Liver (tissue), 9 donors: ENCODE results near the gene NOS3. TPM values are rescaled to one million over a fixed set of nuclear protein-coding genes. Genes with fewer than 3 reads are reported as not detected.

Experiments
- DNase-seq: peaks from one replicate; pipeline ENCODE4 v3.0.0-alpha.2; 2017; ENCODE audit warnings: low spot score
- H3K27ac ChIP-seq, 2 donors: one replicate each; pipeline ENCODE4 v1.7.0; 2013; ENCODE audit warnings: inconsistent platforms in 2 of 2, low read length in 2 of 2, control low read depth in 1 of 2, low read depth in 1 of 2, mild to moderate bottlenecking in 1 of 2
- H3K27me3 ChIP-seq, 4 donors: one replicate each; pipeline versions ENCODE4 v1.6.1 to v1.7.0; 2013; ENCODE audit warnings: low read length in 3 of 4, inconsistent platforms in 1 of 4, mild to moderate bottlenecking in 1 of 4, moderate library complexity in 1 of 4; ENCODE audit not compliant: control insufficient read depth in 4 of 4, insufficient read depth in 4 of 4
- H3K36me3 ChIP-seq, 4 donors: one replicate each; pipeline versions ENCODE4 v1.6.1 to v1.7.0; 2013; ENCODE audit warnings: low read length in 3 of 4, mild to moderate bottlenecking in 3 of 4, low read depth in 1 of 4, moderate library complexity in 1 of 4; ENCODE audit not compliant: control insufficient read depth in 4 of 4, insufficient read depth in 3 of 4
- H3K4me1 ChIP-seq, 4 donors: one replicate each; pipeline versions ENCODE4 v1.6.1 to v1.7.0; 2013; ENCODE audit warnings: low read length in 3 of 4, mild to moderate bottlenecking in 3 of 4, moderate library complexity in 1 of 4; ENCODE audit not compliant: control insufficient read depth in 4 of 4, insufficient read depth in 4 of 4
- H3K4me3 ChIP-seq, 3 donors: one replicate each; pipeline versions ENCODE4 v1.6.1 to v1.7.0; 2013; ENCODE audit warnings: low read length in 3 of 3, control low read depth in 1 of 3, low read depth in 1 of 3, mild to moderate bottlenecking in 1 of 3
- H3K9ac ChIP-seq, 2 donors: one replicate each; pipeline ENCODE4 v1.7.0; 2013; ENCODE audit warnings: low read length in 2 of 2, mild to moderate bottlenecking in 2 of 2, moderate library complexity in 2 of 2, control low read depth in 1 of 2, low read depth in 1 of 2
- H3K9me3 ChIP-seq, 4 donors: one replicate each; pipeline versions ENCODE4 v1.6.1 to v1.7.0; 2013; ENCODE audit warnings: low read length in 3 of 4; ENCODE audit not compliant: control insufficient read depth in 4 of 4
- EGR1 ChIP-seq, 2 donors: IDR thresholded peaks; 2 replicates each; pipeline ENCODE4 v1.6.1; 2016 to 2018; ENCODE audit warnings: antibody characterized with exemption in 2 of 2, low read depth in 2 of 2
- FOXA1 ChIP-seq: IDR thresholded peaks from 2 replicates; pipeline ENCODE4 v1.6.1; 2016; ENCODE audit warnings: antibody characterized with exemption
- FOXA2 ChIP-seq: IDR thresholded peaks from 2 replicates; pipeline ENCODE4 v1.6.1; 2016; ENCODE audit warnings: antibody characterized with exemption
- HNF4A ChIP-seq, 2 donors: conservative IDR thresholded peaks; 2 replicates each; pipeline ENCODE4 v1.6.1; 2016; ENCODE audit warnings: antibody characterized with exemption in 2 of 2, mild to moderate bottlenecking in 2 of 2
- JUND ChIP-seq, 2 donors: IDR thresholded peaks; 2 replicates each; pipeline ENCODE4 v1.6.1; 2016; ENCODE audit warnings: antibody characterized with exemption in 2 of 2
- RAD21 ChIP-seq, 2 donors: IDR thresholded peaks; 2 replicates each; pipeline ENCODE4 v1.6.1; 2016; ENCODE audit warnings: antibody characterized with exemption in 2 of 2, mild to moderate bottlenecking in 2 of 2
- RXRA ChIP-seq, 2 donors: IDR thresholded peaks; 2 replicates each; pipeline ENCODE4 v1.6.1; 2017 to 2018; ENCODE audit warnings: antibody characterized with exemption in 2 of 2, mild to moderate bottlenecking in 1 of 2
- SP1 ChIP-seq: IDR thresholded peaks from 2 replicates; pipeline ENCODE4 v1.6.1; 2018; ENCODE audit warnings: antibody characterized with exemption, mild to moderate bottlenecking
- TAF1 ChIP-seq: conservative IDR thresholded peaks from 2 replicates; pipeline ENCODE4 v1.6.1; 2016; ENCODE audit warnings: antibody characterized with exemption, mild to moderate bottlenecking
- YY1 ChIP-seq: IDR thresholded peaks from 2 replicates; pipeline ENCODE4 v1.6.1; 2016; ENCODE audit warnings: antibody characterized with exemption, mild to moderate bottlenecking
- WGBS: extraction: QIAGEN DNeasy Blood & Tissue Kit; methylation state at CpG from one replicate; pipeline ENCODE4 v1.1.7; 2013; 5-methylcytosine and 5-hydroxymethylcytosine counted together
- polyA plus RNA-seq, 2 donors: library from polyadenylated mRNA; stranded (reverse) in 1 of 2; unstranded in 1 of 2; fragments of 200-250 nt in 1 of 2; fragments of >200 nt in 1 of 2; fragmentation: Nextera tagmentation in 1 of 2; extraction: Ambion mirVana in 1 of 2; gene quantifications; one replicate each; pipeline versions ENCODE4 v1.2.1 to v1.2.3, GENCODE V29; 2013 to 2015
- total RNA-seq, 2 donors: library from RNA; depleted of rRNA; stranded (reverse); fragments of >200 nt; gene quantifications; one replicate each; pipeline ENCODE4 v1.2.3, GENCODE V29; 2014
- TF ChIP-seq, protein P1 (sequence below): IDR thresholded peaks from 2 replicates; pipeline ENCODE4 v1.6.1; 2016; ENCODE audit warnings: antibody characterized with exemption
- TF ChIP-seq, protein P2 (sequence below): IDR thresholded peaks from 2 replicates; pipeline ENCODE4 v1.6.1; 2016; ENCODE audit warnings: antibody characterized with exemption
- donor health status: healthy.
- donor health status: healthy.
- donor health status: healthy.
- donor health status: healthy.
- donor health status: healthy.

NOS3 gene
- total and polyA plus RNA-seq, 4 donors, result 1.6 to 6.1 (median 5.1) TPM

DNA sequence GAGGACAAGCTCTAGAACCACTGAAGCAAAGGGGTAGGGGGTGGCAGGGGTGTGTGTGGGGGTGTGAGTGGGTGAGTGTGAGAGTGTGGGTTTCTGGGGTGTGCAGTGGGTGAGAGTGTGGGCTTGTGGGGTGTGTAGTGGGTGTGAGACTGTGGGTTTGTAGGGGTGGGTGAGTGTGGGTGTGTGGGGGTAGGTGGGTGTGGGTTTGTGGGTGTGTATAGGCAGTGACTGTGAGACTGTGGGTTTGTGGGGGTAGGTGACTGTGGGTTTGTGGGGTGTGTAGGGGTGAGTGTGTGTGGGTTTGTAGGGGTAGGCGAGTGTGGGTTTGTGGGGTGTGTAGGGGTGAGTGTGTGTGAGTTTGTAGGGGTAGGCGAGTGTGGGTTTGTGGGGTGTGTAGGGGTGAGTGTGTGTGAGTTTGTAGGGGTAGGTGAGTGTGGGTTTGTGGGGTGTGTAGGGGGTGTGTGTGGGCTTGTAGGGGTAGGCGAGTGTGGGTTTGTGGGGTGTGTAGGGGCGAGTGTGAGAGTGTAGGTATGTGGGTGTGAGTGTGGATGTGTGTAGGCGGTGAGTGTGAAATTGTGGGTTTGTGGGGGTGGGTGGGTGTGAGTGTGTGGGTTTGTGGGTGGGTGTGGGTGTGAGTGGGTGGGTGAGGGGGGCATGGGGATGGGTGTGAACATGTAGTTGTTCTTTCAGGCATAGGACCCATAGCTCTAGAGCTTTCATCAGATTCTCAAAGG lies 8.8 kb downstream of the NOS3 start:
- 86% methylated on average over 5 of the region's 5 CpGs for WGBS
- TF ChIP-seq HNF4A (conservative IDR thresholded peaks at IDR 0.05) (no peak), TAF1 (no peak), SP1 (no peak), FOXA2 (no peak), FOXA1 (no peak), EGR1 (IDR thresholded peaks at IDR 0.05; ENCODE audit: low read depth in 2 of 2) (no peak)
- TF ChIP-seq, protein P1, sequence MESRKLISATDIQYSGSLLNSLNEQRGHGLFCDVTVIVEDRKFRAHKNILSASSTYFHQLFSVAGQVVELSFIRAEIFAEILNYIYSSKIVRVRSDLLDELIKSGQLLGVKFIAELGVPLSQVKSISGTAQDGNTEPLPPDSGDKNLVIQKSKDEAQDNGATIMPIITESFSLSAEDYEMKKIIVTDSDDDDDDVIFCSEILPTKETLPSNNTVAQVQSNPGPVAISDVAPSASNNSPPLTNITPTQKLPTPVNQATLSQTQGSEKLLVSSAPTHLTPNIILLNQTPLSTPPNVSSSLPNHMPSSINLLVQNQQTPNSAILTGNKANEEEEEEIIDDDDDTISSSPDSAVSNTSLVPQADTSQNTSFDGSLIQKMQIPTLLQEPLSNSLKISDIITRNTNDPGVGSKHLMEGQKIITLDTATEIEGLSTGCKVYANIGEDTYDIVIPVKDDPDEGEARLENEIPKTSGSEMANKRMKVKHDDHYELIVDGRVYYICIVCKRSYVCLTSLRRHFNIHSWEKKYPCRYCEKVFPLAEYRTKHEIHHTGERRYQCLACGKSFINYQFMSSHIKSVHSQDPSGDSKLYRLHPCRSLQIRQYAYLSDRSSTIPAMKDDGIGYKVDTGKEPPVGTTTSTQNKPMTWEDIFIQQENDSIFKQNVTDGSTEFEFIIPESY, result no peak
- no peak overlapping the region for H3K4me3 ChIP-seq
- H3K27ac ChIP-seq, result no peak overlapping the region
- no peaks in the 10 kb centered on the region for H3K9me3 ChIP-seq
- H3K27me3 ChIP-seq, result no peaks in the 10 kb centered on the region
- H3K9ac ChIP-seq, result no peak overlapping the region
- no peaks in the 10 kb centered on the region for H3K4me1 ChIP-seq
- no peak for DNase-seq
- no peaks in the 10 kb centered on the region for H3K36me3 ChIP-seq

DNA sequence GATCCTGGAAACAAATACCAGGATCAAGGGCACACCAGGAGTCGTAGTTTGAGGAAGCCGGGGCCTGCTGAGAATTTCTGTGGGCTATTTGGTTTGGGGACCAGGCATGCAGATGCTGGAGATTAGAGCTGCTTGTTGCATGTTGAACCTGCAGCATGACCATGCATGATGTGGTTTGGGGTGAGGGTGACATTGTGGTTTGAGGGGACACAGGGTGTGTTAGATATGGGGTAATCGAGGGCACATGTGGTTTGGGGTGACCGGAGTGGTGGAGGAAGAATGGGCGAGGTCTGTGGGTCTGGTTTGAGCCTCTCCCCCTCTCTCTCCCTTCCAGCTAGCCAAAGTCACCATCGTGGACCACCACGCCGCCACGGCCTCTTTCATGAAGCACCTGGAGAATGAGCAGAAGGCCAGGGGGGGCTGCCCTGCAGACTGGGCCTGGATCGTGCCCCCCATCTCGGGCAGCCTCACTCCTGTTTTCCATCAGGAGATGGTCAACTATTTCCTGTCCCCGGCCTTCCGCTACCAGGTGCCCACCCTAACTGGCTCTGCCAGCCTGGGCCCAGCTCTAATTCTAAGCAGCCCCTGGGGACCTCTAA lies 10.2 kb downstream of the NOS3 start:
- H3K36me3 ChIP-seq, result no peaks in the 10 kb centered on the region

DNA sequence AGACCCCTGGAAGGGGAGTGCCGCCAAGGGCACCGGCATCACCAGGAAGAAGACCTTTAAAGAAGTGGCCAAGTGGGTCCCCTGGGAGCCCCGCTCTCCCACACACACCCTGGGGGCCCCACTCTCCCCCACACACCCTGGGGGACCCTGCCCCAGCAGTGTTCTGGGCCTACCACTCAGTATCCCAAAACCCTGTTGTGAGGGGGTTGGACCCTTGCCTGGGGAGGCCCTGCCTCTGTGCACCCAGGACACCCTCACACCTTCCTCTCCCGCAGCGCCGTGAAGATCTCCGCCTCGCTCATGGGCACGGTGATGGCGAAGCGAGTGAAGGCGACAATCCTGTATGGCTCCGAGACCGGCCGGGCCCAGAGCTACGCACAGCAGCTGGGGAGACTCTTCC lies 10.7 kb downstream of the NOS3 start:
- DNase-seq, result no peak
- no peaks in the 10 kb centered on the region for H3K27me3 ChIP-seq
- no peaks in the 10 kb centered on the region for H3K4me1 ChIP-seq
- no peaks in the 10 kb centered on the region for H3K36me3 ChIP-seq
- WGBS, result 97% methylated on average over 16 of the region's 16 CpGs
- no peak overlapping the region for H3K9ac ChIP-seq
- no peak for TF ChIP-seq JUND (IDR thresholded peaks at IDR 0.05)
- no peak overlapping the region for H3K27ac ChIP-seq
- H3K4me3 ChIP-seq, result no peak overlapping the region
- no peaks in the 10 kb centered on the region for H3K9me3 ChIP-seq

More for the DNA sequence above, 10.2 kb downstream of the NOS3 start:
- H3K27me3 ChIP-seq, result no peaks in the 10 kb centered on the region
- no peak for TF ChIP-seq YY1
- TF ChIP-seq FOXA2, result no peak
- no peak for TF ChIP-seq RXRA (IDR thresholded peaks at IDR 0.05)
- TF ChIP-seq, protein P2, sequence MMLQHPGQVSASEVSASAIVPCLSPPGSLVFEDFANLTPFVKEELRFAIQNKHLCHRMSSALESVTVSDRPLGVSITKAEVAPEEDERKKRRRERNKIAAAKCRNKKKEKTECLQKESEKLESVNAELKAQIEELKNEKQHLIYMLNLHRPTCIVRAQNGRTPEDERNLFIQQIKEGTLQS, result no peak
- TF ChIP-seq HNF4A (conservative IDR thresholded peaks at IDR 0.05), result no peak
- H3K4me1 ChIP-seq, result no peaks in the 10 kb centered on the region
- WGBS, result 89% methylated on average over 13 of the region's 13 CpGs
- no peak overlapping the region for H3K9ac ChIP-seq
- H3K27ac ChIP-seq, result no peak overlapping the region
- H3K4me3 ChIP-seq, result no peak overlapping the region
- DNase-seq, result no peak
- H3K9me3 ChIP-seq, result no peaks in the 10 kb centered on the region

DNA sequence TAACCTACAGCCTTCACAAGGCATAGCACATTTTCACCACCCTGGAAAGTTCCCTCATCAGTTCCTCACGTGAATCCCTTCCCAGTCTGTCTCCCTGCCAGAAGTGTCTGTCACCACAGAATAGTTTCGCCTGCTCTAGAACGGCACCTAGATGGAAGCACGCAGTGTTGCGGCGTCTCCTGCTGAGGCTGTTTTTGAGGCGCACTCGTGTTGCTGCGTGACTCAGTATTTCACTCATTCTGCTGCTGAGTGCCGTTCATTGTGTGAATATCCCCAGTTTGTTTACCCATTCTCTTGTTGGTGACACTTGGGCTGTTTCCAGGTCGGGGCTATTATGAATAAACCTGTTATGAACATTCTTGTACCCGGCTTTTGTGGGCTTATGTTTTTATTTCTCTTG lies 12.8 kb downstream of the NOS3 start:
- Histone ChIP-seq H3K27ac (no peak overlapping the region), H3K9me3 (no peaks in the 10 kb centered on the region), H3K4me1 (peaks cover 0 to 13% (median 4%) of the 10 kb centered on the region in 4 donors), H3K9ac (no peak overlapping the region), H3K36me3 (no peaks in the 10 kb centered on the region), H3K4me3 (no peak overlapping the region), H3K27me3 (no peaks in the 10 kb centered on the region)
- no peak for DNase-seq
- TF ChIP-seq HNF4A (conservative IDR thresholded peaks at IDR 0.05) (no peak), EGR1 (IDR thresholded peaks at IDR 0.05; ENCODE audit: low read depth in 2 of 2) (no peak), JUND (IDR thresholded peaks at IDR 0.05) (no peak), RAD21 (IDR thresholded peaks at IDR 0.05) (no peak), SP1 (no peak)
- TF ChIP-seq, protein P2, result no peak
- WGBS, result 73% methylated on average over 12 of the region's 12 CpGs
